HG03025 (cell line): ENCODE results near the gene PRKAR1B.
"Not testable (repeated sequence)": the region's sequence is repeated elsewhere in the genome, so short reads cannot be mapped to it uniquely, and the experiment has no call there.

Source experiments
- ATAC-seq: cut with Tn5 transposase; IDR thresholded peaks from one replicate; pipeline ENCODE4 v1.9.1; 2021; ENCODE audit warnings: mild to moderate bottlenecking, moderate library complexity; ENCODE audit not compliant: unreplicated experiment, low FRiP score

The PRKAR1B gene

GRCh38 chr7:672891-673290 lies 54.2 kb downstream of the PRKAR1B start:
- ATAC-seq, result no peak

- no peak for ATAC-seq
Measured at GRCh38 chr7:671415-672042, 55.6 kb downstream of the PRKAR1B start.

GRCh38 chr7:670501-671390 lies 56.3 kb downstream of the PRKAR1B start:
- no peak for ATAC-seq

- ATAC-seq, result no peak
Measured at GRCh38 chr7:668958-669357, 58.1 kb downstream of the PRKAR1B start.

GRCh38 chr7:668139-668931 lies 58.7 kb downstream of the PRKAR1B start:
- no peak for ATAC-seq

- no peak for ATAC-seq
Measured at GRCh38 chr7:666454-667292, 60.4 kb downstream of the PRKAR1B start.

- no peak for ATAC-seq
Measured at GRCh38 chr7:665736-666453, 61.2 kb downstream of the PRKAR1B start.

- ATAC-seq, result no peak
Measured at GRCh38 chr7:664997-665735, 61.9 kb downstream of the PRKAR1B start.

GRCh38 chr7:664402-664775 lies 62.7 kb downstream of the PRKAR1B start:
- no peak for ATAC-seq

- no peak for ATAC-seq
Measured at GRCh38 chr7:662576-662975, 64.5 kb downstream of the PRKAR1B start.

- ATAC-seq, result no peak
Measured at GRCh38 chr7:659996-660395, 67.1 kb downstream of the PRKAR1B start.

- ATAC-seq, result no peak
Measured at GRCh38 chr7:659306-659847, 67.7 kb downstream of the PRKAR1B start.

GRCh38 chr7:657565-658119 lies 69.4 kb downstream of the PRKAR1B start:
- ATAC-seq, result no peak

GRCh38 chr7:657010-657409 lies 70.1 kb downstream of the PRKAR1B start:
- ATAC-seq, result not testable (repeated sequence)

- no peak for ATAC-seq
Measured at GRCh38 chr7:655758-656157, 71.3 kb downstream of the PRKAR1B start.

- ATAC-seq, result no peak
Measured at GRCh38 chr7:653829-654764, 73.0 kb downstream of the PRKAR1B start.

GRCh38 chr7:652881-653280 lies 74.2 kb downstream of the PRKAR1B start:
- ATAC-seq, result no peak
